IMR-90 (cell line): ENCODE measurements around the gene RNF225. TPM values are rescaled to one million over a fixed set of nuclear protein-coding genes. Genes with fewer than 3 reads are reported as not detected.

ENCODE experiments used
- ATAC-seq: fragments of 200-7000 bp; cut with Tn5 transposase; 2 replicates; pipeline ENCODE4 v1.9.1; 2020; ENCODE audit warnings: low read depth, mild to moderate bottlenecking, moderate library complexity
- BruUV-seq: library from RNA; stranded (reverse); fragments of 400-500 nt; replicated peaks from 2 replicates; lab custom pipeline; 2021; lab: Mats Ljungman, UMichigan
- CTCF ChIA-PET: fragments of 300-600 bp; formaldehyde crosslinking; extraction: SDS; loops from one replicate; lab custom pipeline; 2021; ENCODE audit warnings: antibody characterized with exemption; lab: Yijun Ruan, JAX
- POLR2A ChIA-PET: fragments of 300-600 bp; sonication (Branson Sonifier 250); formaldehyde crosslinking; loops from one replicate; lab custom pipeline; 2022; ENCODE audit warnings: antibody characterized with exemption; ENCODE audit not compliant: unreplicated experiment; lab: Charles Lee
- DNase-seq: peaks from one replicate; pipeline ENCODE4 v3.0.0; 2013
- H2AFZ ChIP-seq: replicated peaks from 2 replicates; pipeline ENCODE3; 2013; ENCODE audit warnings: low read length, mild to moderate bottlenecking; ENCODE audit not compliant: poor library complexity
- H2AK5ac ChIP-seq: 2 replicates; pipeline ENCODE4 v1.6.1; 2013; ENCODE audit warnings: low read depth, low read length, inconsistent platforms
- H2AK9ac ChIP-seq: replicated peaks from 2 replicates; pipeline ENCODE3; 2013; ENCODE audit warnings: mild to moderate bottlenecking, low read depth, low read length, moderate library complexity; ENCODE audit not compliant: poor library complexity
- H2BK120ac ChIP-seq: 2 replicates; pipeline ENCODE4 v1.6.1; 2013; ENCODE audit warnings: low read depth, low read length, inconsistent platforms
- H2BK15ac ChIP-seq: 3 replicates; pipeline ENCODE4 v1.6.1; 2013; ENCODE audit warnings: low read depth, low read length, inconsistent platforms
- H2BK20ac ChIP-seq: 2 replicates; pipeline ENCODE4 v1.6.1; 2013; ENCODE audit warnings: low read depth, mild to moderate bottlenecking, inconsistent platforms, low read length, moderate library complexity
- H2BK5ac ChIP-seq: 2 replicates; pipeline ENCODE4 v1.6.1; 2013; ENCODE audit warnings: mild to moderate bottlenecking, low read depth, low read length, inconsistent platforms; ENCODE audit not compliant: poor library complexity, severe bottlenecking
- H3K14ac ChIP-seq: replicated peaks from 2 replicates; pipeline ENCODE4 v1.6.1; 2013; ENCODE audit warnings: low read depth, low read length, inconsistent platforms
- H3K18ac ChIP-seq: 2 replicates; pipeline ENCODE4 v1.6.1; 2013; ENCODE audit warnings: low read depth, low read length, control low read depth
- H3K23ac ChIP-seq: 2 replicates; pipeline ENCODE4 v1.6.1; 2013; ENCODE audit warnings: low read depth, low read length, inconsistent platforms
- H3K27ac ChIP-seq: 2 replicates; pipeline ENCODE4 v1.5.1; 2013; ENCODE audit warnings: mild to moderate bottlenecking, control low read depth, low read length; ENCODE audit not compliant: insufficient read depth
- H3K27me3 ChIP-seq: 2 replicates; pipeline ENCODE4 v1.6.1; 2013; ENCODE audit warnings: low read length; ENCODE audit not compliant: control insufficient read depth, insufficient read depth
- H3K36me3 ChIP-seq: 2 replicates; pipeline ENCODE4 v1.6.1; 2013; ENCODE audit warnings: low read length, mixed read lengths; ENCODE audit not compliant: control insufficient read depth, insufficient read depth
- H3K4ac ChIP-seq: 2 replicates; pipeline ENCODE4 v1.6.1; 2013; ENCODE audit warnings: low read depth, low read length, inconsistent platforms
- H3K4me1 ChIP-seq: 2 replicates; pipeline ENCODE4 v1.6.1; 2013; ENCODE audit warnings: low read length, mixed read lengths; ENCODE audit not compliant: control insufficient read depth, insufficient read depth
- H3K4me2 ChIP-seq: 2 replicates; pipeline ENCODE4 v1.6.1; 2013; ENCODE audit warnings: low read depth, mild to moderate bottlenecking, control low read depth, low read length, moderate library complexity
- H3K4me3 ChIP-seq: 2 replicates; pipeline ENCODE4 v1.5.1; 2013; ENCODE audit warnings: low read depth, mild to moderate bottlenecking, control low read depth, low read length, moderate library complexity; ENCODE audit not compliant: insufficient read depth
- H3K56ac ChIP-seq: 2 replicates; pipeline ENCODE4 v1.6.1; 2013; ENCODE audit warnings: low read length, inconsistent platforms; ENCODE audit not compliant: insufficient read depth; ENCODE audit errors: extremely low read depth
- H3K79me1 ChIP-seq, 2 experiments: 2 replicates each; pipeline ENCODE4 v1.6.1; 2013; ENCODE audit warnings: low read length in 2 of 2, inconsistent platforms in 1 of 2, low read depth in 1 of 2
- H3K9ac ChIP-seq: 2 replicates; pipeline ENCODE4 v1.6.1; 2013; ENCODE audit warnings: low read depth, low read length, control low read depth
- H3K9me1 ChIP-seq: 2 replicates; pipeline ENCODE4 v1.6.1; 2013; ENCODE audit warnings: low read length, inconsistent platforms; ENCODE audit not compliant: insufficient read depth
- H3K9me3 ChIP-seq: 2 replicates; pipeline ENCODE4 v1.6.1; 2013; ENCODE audit warnings: low read length; ENCODE audit not compliant: control insufficient read depth, insufficient read depth
- H4K20me1 ChIP-seq: 2 replicates; pipeline ENCODE4 v1.6.1; 2013; ENCODE audit warnings: low read length, inconsistent platforms; ENCODE audit not compliant: insufficient read depth
- H4K5ac ChIP-seq: 2 replicates; pipeline ENCODE4 v1.6.1; 2013; ENCODE audit warnings: mild to moderate bottlenecking, low read depth, low read length, control low read depth
- H4K8ac ChIP-seq, 2 experiments: 2 replicates each; pipeline ENCODE4 v1.6.1; 2013; ENCODE audit warnings: low read depth in 2 of 2, low read length in 2 of 2, control low read depth in 1 of 2, inconsistent platforms in 1 of 2
- H4K91ac ChIP-seq: 2 replicates; pipeline ENCODE4 v1.6.1; 2013; ENCODE audit warnings: low read depth, low read length, inconsistent platforms; ENCODE audit not compliant: insufficient read depth
- CHD1 ChIP-seq: IDR thresholded peaks from 2 replicates; pipeline ENCODE4 v1.6.1; 2012; ENCODE audit warnings: low read depth, low read length, improper control_type of control experiment
- RCOR1 ChIP-seq: IDR thresholded peaks from 2 replicates; pipeline ENCODE4 v1.6.1; 2012; ENCODE audit warnings: mild to moderate bottlenecking, low read length, improper control_type of control experiment; ENCODE audit not compliant: insufficient replicate concordance
- WGBS, 2 experiments: methylation state at CpG; one replicate each; pipeline versions ENCODE4 v1.1.5 to v1.1.7; 2013; ENCODE audit warnings: missing lambda C conversion rate in 2 of 2; ENCODE audit not compliant: insufficient read length in 1 of 2; ENCODE audit errors: extremely low coverage in 2 of 2; 5-methylcytosine and 5-hydroxymethylcytosine counted together
- dilution Hi-C: fragments of 300-500 bp; cut with HindIII; formaldehyde crosslinking; loops from one replicate; pipeline ENCODE4 v1.14.3; 2018; ENCODE audit warnings: low sequenced_read_pairs; ENCODE audit not compliant: unreplicated experiment
- in situ Hi-C: fragments of 300-500 bp; cut with MboI; formaldehyde crosslinking; loops from 3 replicates; pipeline ENCODE4 v1.14.3; 2019; ENCODE audit warnings: low sequenced_read_pairs, inconsistent platforms, mixed read lengths
- intact Hi-C: fragments of 100-400 bp; cut with micrococcal nuclease; formaldehyde crosslinking; loops from 2 replicates; pipeline ENCODE4 v1.10.0; 2022
- polyA plus RNA-seq, 3 experiments: library from polyadenylated mRNA; depleted of rRNA; stranded (reverse); fragments of >200 nt; gene quantifications; 2 replicates each; pipeline ENCODE4 v1.2.3, GENCODE V29; 2012; ENCODE audit warnings: low replicate concordance in 1 of 3
- total RNA-seq: library from RNA; depleted of rRNA; stranded (reverse); fragments of >200 nt; gene quantifications from 2 replicates; pipeline ENCODE4 v1.2.3, GENCODE V29; 2012

RNF225 gene
- total and polyA plus RNA-seq, 2 of the 4 experiments (the other 2 are of a cell fraction) = 0.10 TPM; not detected in 1

DNA sequence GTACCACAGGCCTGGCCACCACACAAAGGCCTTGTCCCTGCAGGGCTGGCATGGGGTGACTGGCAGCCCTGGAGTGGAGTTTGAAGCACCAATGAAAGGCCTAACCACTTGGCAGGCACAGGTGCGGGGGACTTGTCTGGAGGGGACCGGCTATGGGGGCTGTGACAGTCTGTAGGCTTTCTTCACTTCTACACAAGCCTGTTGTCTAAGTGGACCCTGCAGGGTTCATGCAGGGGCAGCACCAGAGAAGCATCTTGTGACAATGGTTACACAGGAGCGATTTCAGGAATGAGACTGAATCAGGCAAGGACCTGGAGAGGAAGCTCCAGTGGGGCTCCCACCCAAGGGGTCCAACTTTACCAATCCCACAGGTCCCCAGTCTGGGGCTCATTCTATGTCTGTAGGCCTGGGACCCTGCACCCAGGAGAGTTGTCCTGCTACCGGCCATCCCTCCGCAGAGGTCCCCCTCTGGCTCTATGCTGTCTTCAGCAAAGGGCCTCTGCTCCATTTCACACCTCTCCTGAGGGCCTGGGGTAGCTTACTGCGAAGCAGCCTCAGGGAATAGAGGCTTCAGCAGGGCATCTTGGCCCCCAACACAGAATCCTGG is 12.4 kb upstream of the RNF225 start:
- WGBS, 2 experiments = 100% methylated on average over 4 of the region's 6 CpGs; no CpG with 5 or more reads in 1 of the 2 experiments
- Histone ChIP-seq H3K4me2 (no peak overlapping the region), H2BK120ac (no peak overlapping the region), H3K36me3 (peaks cover 1% of the 10 kb centered on the region; the same call in 1 of the 2 replicates), H4K20me1 (peaks cover 7% of the 10 kb centered on the region), H3K14ac (no peak overlapping the region), H3K27me3 (no peaks in the 10 kb centered on the region), H3K4me3 (no peak overlapping the region), H2AFZ (no peak overlapping the region), H4K91ac (no peak overlapping the region), H4K5ac (no peak overlapping the region), H3K4me1 (peaks cover 18% of the 10 kb centered on the region), H2BK5ac (no peak overlapping the region), H2AK5ac (no peak overlapping the region), H3K9me1 (peaks cover 31% of the 10 kb centered on the region), H3K56ac (no peak overlapping the region), H2BK20ac (no peak overlapping the region), H2BK15ac (no peak overlapping the region), H3K27ac (no peak overlapping the region), H3K4ac (no peak overlapping the region), H3K9me3 (no peaks in the 10 kb centered on the region), H3K9ac (no peak overlapping the region), H2AK9ac (peak overlapping the region; percentile 68), H3K18ac (no peak overlapping the region), H3K23ac (no peak overlapping the region), H3K79me1 (peaks cover 22 to 53% of the 10 kb centered on the region in 2 experiments; a peak in 3 of 4 replicates), H4K8ac (no peak overlapping the region)
- no peak for TF ChIP-seq RCOR1
- TF ChIP-seq CHD1 = no peak
- CTCF ChIA-PET = no interaction called here
- DNase-seq (no peak), ATAC-seq (no peak)
- dilution Hi-C loops (no loop called here), in situ Hi-C loops (no loop called here), intact Hi-C loops (no loop called here)
- BruUV-seq = no TSS peak
- POLR2A ChIA-PET = no interaction called here
